Measurements from ENCODE around the gene IMPA2.

- TF ChIP-seq CTCF (tag by site-specific recombination; IDR thresholded peaks at IDR 0.05) (no peak), ZNF391 (tag by site-specific recombination; IDR thresholded peaks at IDR 0.05; ENCODE audit: borderline replicate concordance, low read depth) (no peak), ZNF10 (tag by site-specific recombination; IDR thresholded peaks at IDR 0.05) (no peak), YY1 (tag by site-specific recombination; IDR thresholded peaks at IDR 0.05) (no peak), ZNF23 (tag by site-specific recombination; IDR thresholded peaks at IDR 0.05; ENCODE audit: borderline replicate concordance) (no peak)
These were observed 20.4 kb upstream of the IMPA2 start for GRCh38 chr18:11960743-11961380.

All from HEK293 (cell line).